ENCODE measurements around the gene DYNLRB2.

The DYNLRB2 gene

DNA sequence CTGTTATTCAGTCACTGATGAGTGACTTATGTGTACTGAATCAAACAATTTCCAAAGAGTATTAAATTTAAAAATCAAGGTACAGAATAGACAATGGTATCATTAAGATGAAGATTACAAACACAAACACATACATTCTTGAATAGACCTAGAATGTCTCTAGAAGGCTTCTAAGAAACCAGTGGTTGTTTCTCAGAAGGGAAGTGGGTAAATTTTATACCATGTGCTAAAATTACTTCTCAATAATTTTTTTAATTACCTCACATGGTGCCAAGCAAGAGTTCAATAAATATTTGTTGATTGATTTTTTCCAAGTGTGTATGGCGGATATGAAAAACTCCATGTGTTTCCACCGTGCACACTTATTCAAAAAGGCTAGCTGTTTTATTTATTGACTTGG lies 6.4 kb downstream of the DYNLRB2 start:
- no peaks in the 10 kb centered on the region for H3K36me3 ChIP-seq (ENCODE audit: control insufficient read depth, insufficient read depth, low read length)
- no CpG with 5 or more reads among the region's 2 CpGs for WGBS, 2 experiments (ENCODE audit: insufficient coverage in 2 of 2)
- no peaks in the 10 kb centered on the region for H3K9me3 ChIP-seq (ENCODE audit: control insufficient read depth, low read length)
- no peaks in the 10 kb centered on the region for H3K4me1 ChIP-seq (ENCODE audit: control insufficient read depth, insufficient read depth, low read length, poor library complexity, severe bottlenecking)
- H3K27ac ChIP-seq (ENCODE audit: low read depth, low read length, severe bottlenecking) = no peak overlapping the region
- H3K4me3 ChIP-seq (ENCODE audit: extremely low read depth, insufficient read depth, low read length, poor library complexity, severe bottlenecking) = no peak overlapping the region

DNA sequence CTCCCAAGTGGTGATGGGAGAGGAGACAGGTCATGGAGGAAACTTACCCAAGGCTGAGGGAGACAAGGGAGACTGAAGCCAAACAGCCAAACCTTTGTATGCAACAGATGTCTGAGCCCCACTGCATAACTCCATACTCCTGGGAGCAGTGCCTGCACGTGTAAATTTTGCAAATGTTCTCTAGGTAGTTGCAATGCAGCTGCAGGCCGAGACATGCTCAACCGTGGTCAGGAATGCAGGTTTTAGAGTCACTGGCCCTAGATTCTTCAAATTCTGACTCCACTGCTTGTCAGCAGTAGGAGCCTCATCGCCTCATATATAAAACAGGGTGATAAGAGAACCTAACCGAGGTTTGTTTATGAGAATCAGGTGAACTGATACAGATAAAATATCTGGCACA lies 11.5 kb downstream of the DYNLRB2 start:
- H3K4me3 ChIP-seq (ENCODE audit: extremely low read depth, insufficient read depth, low read length, poor library complexity, severe bottlenecking) = no peak overlapping the region
- no peaks in the 10 kb centered on the region for H3K4me1 ChIP-seq (ENCODE audit: control insufficient read depth, insufficient read depth, low read length, poor library complexity, severe bottlenecking)
- no peaks in the 10 kb centered on the region for H3K9me3 ChIP-seq (ENCODE audit: control insufficient read depth, low read length)
- H3K27ac ChIP-seq (ENCODE audit: low read depth, low read length, severe bottlenecking) = no peak overlapping the region
- no peaks in the 10 kb centered on the region for H3K36me3 ChIP-seq (ENCODE audit: control insufficient read depth, insufficient read depth, low read length)
- WGBS, 2 experiments (ENCODE audit: insufficient coverage in 2 of 2) = 74 to 83% methylated on average over 3 to 4 of the region's 5 CpGs

DNA sequence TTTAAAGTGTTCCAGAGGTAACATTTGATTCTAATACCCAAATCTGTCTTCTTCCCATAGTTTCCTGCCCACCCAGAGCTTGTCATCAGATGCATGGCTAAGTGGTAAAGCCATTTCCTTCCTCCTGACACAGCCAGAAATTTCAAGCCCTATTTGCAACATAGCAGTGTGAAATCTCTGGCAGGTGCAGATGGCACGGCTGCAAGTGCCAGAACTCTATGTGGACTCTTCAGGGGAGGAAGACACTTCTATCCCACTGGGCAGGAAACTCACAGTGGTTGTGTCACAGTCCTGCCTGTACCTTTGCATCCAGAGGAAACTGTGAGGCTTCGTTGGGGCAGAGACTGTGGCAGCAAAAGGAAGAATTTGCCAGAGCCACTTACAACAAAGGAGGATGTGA lies 13.2 kb downstream of the DYNLRB2 start:
- Histone ChIP-seq H3K9me3 (ENCODE audit: control insufficient read depth, low read length) (no peaks in the 10 kb centered on the region), H3K27ac (ENCODE audit: low read depth, low read length, severe bottlenecking) (no peak overlapping the region), H3K4me1 (ENCODE audit: control insufficient read depth, insufficient read depth, low read length, poor library complexity, severe bottlenecking) (no peaks in the 10 kb centered on the region), H3K36me3 (ENCODE audit: control insufficient read depth, insufficient read depth, low read length) (no peaks in the 10 kb centered on the region), H3K4me3 (ENCODE audit: extremely low read depth, insufficient read depth, low read length, poor library complexity, severe bottlenecking) (no peak overlapping the region)
- 44 to 63% methylated on average over 1 to 2 of the region's 2 CpGs for WGBS, 2 experiments (ENCODE audit: insufficient coverage in 2 of 2)

DNA sequence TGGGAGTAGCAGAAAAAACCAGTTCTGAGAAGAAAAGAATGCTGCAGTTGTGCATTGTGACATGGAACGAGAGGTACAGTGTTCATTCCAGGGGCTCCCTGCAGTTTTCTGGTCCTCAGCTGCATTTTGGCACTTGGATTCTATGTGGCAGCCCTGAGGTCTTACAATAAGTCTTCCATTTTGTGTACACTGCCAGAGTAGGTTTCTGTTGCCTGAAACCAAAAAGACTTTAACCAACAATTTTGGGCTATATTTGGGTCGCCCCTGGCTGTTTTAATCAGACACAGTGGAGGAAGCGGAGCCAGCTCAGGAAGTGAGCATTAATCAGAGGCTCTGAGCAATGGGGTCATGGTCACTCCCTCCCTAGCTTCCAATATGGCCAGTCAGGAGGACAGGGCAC lies 15.7 kb downstream of the DYNLRB2 start:
- no peaks in the 10 kb centered on the region for H3K4me1 ChIP-seq (ENCODE audit: control insufficient read depth, insufficient read depth, low read length, poor library complexity, severe bottlenecking)
- WGBS, 2 experiments (ENCODE audit: insufficient coverage in 2 of 2) = 67 to 86% methylated on average over 1 to 2 of the region's 3 CpGs
- H3K27ac ChIP-seq (ENCODE audit: low read depth, low read length, severe bottlenecking) = no peak overlapping the region
- H3K36me3 ChIP-seq (ENCODE audit: control insufficient read depth, insufficient read depth, low read length) = no peaks in the 10 kb centered on the region
- H3K9me3 ChIP-seq (ENCODE audit: control insufficient read depth, low read length) = no peaks in the 10 kb centered on the region
- no peak overlapping the region for H3K4me3 ChIP-seq (ENCODE audit: extremely low read depth, insufficient read depth, low read length, poor library complexity, severe bottlenecking)

DNA sequence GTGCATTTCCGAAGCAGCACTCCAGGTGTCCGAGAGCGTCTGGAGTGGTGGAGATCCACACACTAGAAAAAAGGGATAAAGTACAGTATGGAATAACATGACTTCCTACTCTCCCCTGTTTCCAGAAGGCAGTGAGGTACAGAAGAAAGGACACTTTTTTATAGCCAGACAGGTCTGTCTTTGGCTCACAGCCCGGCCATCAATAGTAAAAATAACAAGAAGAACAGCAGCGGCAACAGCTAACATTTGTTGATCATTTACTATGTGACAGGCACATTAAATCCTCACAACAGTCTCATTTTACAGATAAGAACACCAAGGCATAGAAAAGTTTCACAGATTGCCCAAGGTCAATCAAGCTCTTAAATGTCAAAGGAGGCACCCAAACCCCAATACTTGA lies 16.2 kb downstream of the DYNLRB2 start:
- Histone ChIP-seq H3K9me3 (ENCODE audit: control insufficient read depth, low read length) (no peaks in the 10 kb centered on the region), H3K36me3 (ENCODE audit: control insufficient read depth, insufficient read depth, low read length) (no peaks in the 10 kb centered on the region), H3K4me3 (ENCODE audit: extremely low read depth, insufficient read depth, low read length, poor library complexity, severe bottlenecking) (no peak overlapping the region), H3K4me1 (ENCODE audit: control insufficient read depth, insufficient read depth, low read length, poor library complexity, severe bottlenecking) (no peaks in the 10 kb centered on the region), H3K27ac (ENCODE audit: low read depth, low read length, severe bottlenecking) (no peak overlapping the region)
- WGBS, 2 experiments (ENCODE audit: insufficient coverage in 2 of 2) = 81 to 94% methylated on average over 3 of the region's 5 CpGs

DNA sequence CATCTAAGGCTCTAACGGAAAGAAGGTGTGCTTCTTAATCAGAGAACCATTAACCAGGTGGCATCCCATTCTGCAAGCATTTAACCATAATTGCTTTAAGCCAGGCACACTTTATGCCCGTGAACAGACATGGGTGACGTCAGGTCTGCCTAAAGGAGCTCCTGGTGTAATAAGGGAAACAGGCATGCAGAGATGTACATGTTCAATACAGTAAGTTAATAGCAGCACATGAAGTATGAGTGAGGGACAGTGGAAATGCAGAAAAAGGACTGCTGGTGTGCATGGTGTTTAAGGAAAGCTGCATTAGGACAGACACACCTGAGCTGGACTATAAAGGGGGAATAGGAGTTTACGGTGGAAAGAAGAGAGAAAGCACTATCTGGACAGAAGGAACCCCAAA lies 18.6 kb downstream of the DYNLRB2 start:
- WGBS, 2 experiments (ENCODE audit: insufficient coverage in 2 of 2) = 46 to 51% methylated on average over 3 to 4 of the region's 4 CpGs
- Histone ChIP-seq H3K27ac (ENCODE audit: low read depth, low read length, severe bottlenecking) (no peak overlapping the region), H3K4me1 (ENCODE audit: control insufficient read depth, insufficient read depth, low read length, poor library complexity, severe bottlenecking) (no peaks in the 10 kb centered on the region), H3K9me3 (ENCODE audit: control insufficient read depth, low read length) (no peaks in the 10 kb centered on the region), H3K36me3 (ENCODE audit: control insufficient read depth, insufficient read depth, low read length) (no peaks in the 10 kb centered on the region), H3K4me3 (ENCODE audit: extremely low read depth, insufficient read depth, low read length, poor library complexity, severe bottlenecking) (no peak overlapping the region)

DNA sequence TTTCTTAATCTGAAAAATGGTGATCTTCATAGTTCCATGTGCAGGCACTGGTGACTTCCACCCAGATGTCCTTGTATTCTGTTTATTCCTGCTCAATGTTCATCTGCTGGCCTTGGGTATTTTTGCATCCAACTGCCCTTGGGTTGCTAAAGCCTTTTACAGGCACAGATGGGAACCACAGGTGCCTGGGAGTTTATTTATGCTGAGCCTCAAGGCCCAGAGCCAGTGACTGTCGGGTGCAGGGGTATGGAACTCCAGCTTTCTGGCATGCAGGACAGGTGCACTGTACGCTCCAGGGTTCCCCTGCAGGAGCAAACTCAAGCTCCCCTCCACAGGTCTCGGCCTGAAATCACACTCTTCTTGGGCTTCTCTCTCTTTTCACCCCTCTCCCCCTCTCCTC lies 22.3 kb downstream of the DYNLRB2 start:
- WGBS, 2 experiments (ENCODE audit: insufficient coverage in 2 of 2) = 66 to 89% methylated on average over 3 of the region's 3 CpGs
- Histone ChIP-seq H3K36me3 (ENCODE audit: control insufficient read depth, insufficient read depth, low read length) (no peaks in the 10 kb centered on the region), H3K4me1 (ENCODE audit: control insufficient read depth, insufficient read depth, low read length, poor library complexity, severe bottlenecking) (no peaks in the 10 kb centered on the region)

DNA sequence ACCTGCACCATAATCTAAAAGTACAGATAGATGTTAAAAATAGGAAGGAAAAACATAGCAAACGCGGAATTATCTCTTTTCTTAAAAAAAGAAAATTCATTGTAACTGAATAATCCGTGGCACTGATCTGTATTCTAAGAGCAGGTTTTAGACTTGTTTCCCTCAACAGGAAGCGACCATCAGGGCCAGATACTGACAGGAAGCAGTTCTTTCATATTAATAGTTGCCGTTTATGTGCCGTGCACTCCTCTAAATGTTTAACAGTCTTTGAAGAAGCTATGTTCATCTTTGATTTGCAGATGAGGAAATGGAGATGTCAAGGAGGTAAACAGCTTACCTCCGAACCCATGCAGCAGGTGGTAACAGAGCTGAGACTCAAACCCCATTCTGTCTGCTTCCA lies 23.6 kb downstream of the DYNLRB2 start:
- Histone ChIP-seq H3K36me3 (ENCODE audit: control insufficient read depth, insufficient read depth, low read length) (no peaks in the 10 kb centered on the region), H3K4me1 (ENCODE audit: control insufficient read depth, insufficient read depth, low read length, poor library complexity, severe bottlenecking) (peaks cover 2% of the 10 kb centered on the region), H3K4me3 (ENCODE audit: extremely low read depth, insufficient read depth, low read length, poor library complexity, severe bottlenecking) (no peak overlapping the region), H3K9me3 (ENCODE audit: control insufficient read depth, low read length) (no peaks in the 10 kb centered on the region), H3K27ac (ENCODE audit: low read depth, low read length, severe bottlenecking) (no peak overlapping the region)
- 91 to 96% methylated on average over 7 of the region's 7 CpGs for WGBS, 2 experiments (ENCODE audit: insufficient coverage in 2 of 2)

More for the DNA sequence above, 22.3 kb downstream of the DYNLRB2 start:
- Histone ChIP-seq H3K4me3 (ENCODE audit: extremely low read depth, insufficient read depth, low read length, poor library complexity, severe bottlenecking) (no peak overlapping the region), H3K9me3 (ENCODE audit: control insufficient read depth, low read length) (no peaks in the 10 kb centered on the region), H3K27ac (ENCODE audit: low read depth, low read length, severe bottlenecking) (no peak overlapping the region)

DNA sequence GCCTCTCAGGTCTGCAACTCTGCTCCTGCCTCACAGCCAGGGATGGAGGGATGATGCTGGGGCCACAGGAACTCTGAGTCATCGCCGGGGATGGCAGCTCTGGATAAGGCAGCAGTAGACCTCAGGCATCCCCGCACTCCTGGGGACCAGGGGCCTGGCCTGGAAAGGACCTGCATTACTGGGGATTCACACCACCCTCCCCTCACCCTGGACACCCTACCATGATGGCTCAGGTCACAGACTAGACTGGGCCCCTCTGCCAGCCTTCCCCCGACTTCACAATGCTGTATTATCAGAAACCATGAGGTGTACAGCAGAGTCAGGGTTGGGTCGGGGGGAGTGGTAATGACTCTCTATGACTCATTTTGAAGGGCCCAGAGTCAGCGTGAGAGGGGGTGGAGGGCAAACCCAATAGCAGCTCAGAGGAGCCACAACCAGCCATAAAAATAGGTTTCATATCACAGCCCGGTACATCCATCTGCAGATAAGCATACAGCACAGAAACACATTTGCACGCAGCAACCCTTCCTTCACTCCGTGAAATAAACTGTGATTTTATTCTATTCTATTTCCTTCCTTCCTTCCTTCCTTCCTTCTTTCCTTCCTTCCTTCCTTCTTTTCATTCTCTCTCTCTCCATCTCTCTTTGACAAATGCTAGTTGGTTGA lies 28.8 kb downstream of the DYNLRB2 start:
- H3K4me1 ChIP-seq (ENCODE audit: control insufficient read depth, insufficient read depth, low read length, poor library complexity, severe bottlenecking) = peaks cover 5% of the 10 kb centered on the region
- H3K9me3 ChIP-seq (ENCODE audit: control insufficient read depth, low read length) = no peaks in the 10 kb centered on the region
- WGBS, 2 experiments (ENCODE audit: insufficient coverage in 2 of 2) = 75 to 79% methylated on average over 6 to 8 of the region's 9 CpGs
- no peaks in the 10 kb centered on the region for H3K36me3 ChIP-seq (ENCODE audit: control insufficient read depth, insufficient read depth, low read length)
- H3K4me3 ChIP-seq (ENCODE audit: extremely low read depth, insufficient read depth, low read length, poor library complexity, severe bottlenecking) = no peak overlapping the region
- H3K27ac ChIP-seq (ENCODE audit: low read depth, low read length, severe bottlenecking) = no peak overlapping the region

DNA sequence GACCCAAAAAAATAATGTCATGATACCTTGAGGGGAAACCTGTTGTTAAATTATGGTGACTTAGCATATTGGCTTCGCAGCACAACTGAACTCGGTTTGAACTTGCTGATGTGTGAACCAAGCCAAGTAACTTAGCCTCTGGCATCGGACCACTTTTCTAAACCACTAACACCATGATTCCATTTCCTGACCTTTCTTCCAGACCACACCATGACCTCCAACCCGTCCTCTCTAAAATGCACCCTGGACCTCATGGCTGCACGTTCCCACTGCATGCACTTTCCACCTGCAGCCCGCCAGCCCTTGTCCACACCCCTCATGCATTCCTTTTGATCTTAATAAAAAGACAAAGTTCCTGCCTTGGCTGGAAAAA lies 29.3 kb downstream of the DYNLRB2 start:
- no peak overlapping the region for H3K27ac ChIP-seq (ENCODE audit: low read depth, low read length, severe bottlenecking)
- 93% methylated on average over 6 of the region's 6 CpGs for WGBS, 2 experiments (ENCODE audit: insufficient coverage in 2 of 2)
- peaks cover 5% of the 10 kb centered on the region for H3K4me1 ChIP-seq (ENCODE audit: control insufficient read depth, insufficient read depth, low read length, poor library complexity, severe bottlenecking)
- no peak overlapping the region for H3K4me3 ChIP-seq (ENCODE audit: extremely low read depth, insufficient read depth, low read length, poor library complexity, severe bottlenecking)
- H3K9me3 ChIP-seq (ENCODE audit: control insufficient read depth, low read length) = no peaks in the 10 kb centered on the region
- H3K36me3 ChIP-seq (ENCODE audit: control insufficient read depth, insufficient read depth, low read length) = no peaks in the 10 kb centered on the region

DNA sequence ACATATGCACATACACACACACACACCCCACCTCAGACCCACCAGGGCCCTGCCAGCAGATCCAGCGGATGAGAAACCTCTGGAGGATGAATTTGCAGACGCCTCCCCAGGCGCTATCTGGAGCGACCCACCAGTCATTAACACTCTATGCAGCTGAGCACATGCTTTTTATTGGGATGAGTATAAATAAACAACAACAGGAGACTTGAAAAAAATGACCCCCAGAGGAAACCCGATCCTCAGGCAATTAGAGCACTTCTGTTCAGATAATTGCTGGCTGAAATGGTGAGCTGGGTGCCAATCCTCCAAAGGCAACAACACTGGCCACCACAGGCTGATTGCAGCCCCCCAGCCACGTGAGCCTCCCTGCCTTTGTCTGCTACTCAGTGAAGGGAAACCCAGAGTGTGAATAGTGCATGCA lies 32.9 kb downstream of the DYNLRB2 start:
- no peak overlapping the region for H3K4me3 ChIP-seq (ENCODE audit: extremely low read depth, insufficient read depth, low read length, poor library complexity, severe bottlenecking)
- no peak overlapping the region for H3K27ac ChIP-seq (ENCODE audit: low read depth, low read length, severe bottlenecking)
- no peaks in the 10 kb centered on the region for H3K9me3 ChIP-seq (ENCODE audit: control insufficient read depth, low read length)
- H3K36me3 ChIP-seq (ENCODE audit: control insufficient read depth, insufficient read depth, low read length) = no peaks in the 10 kb centered on the region
- 83 to 86% methylated on average over 2 of the region's 6 CpGs for whole genome bisulfite sequencing, 2 experiments (ENCODE audit: insufficient coverage in 2 of 2)
- H3K4me1 ChIP-seq (ENCODE audit: control insufficient read depth, insufficient read depth, low read length, poor library complexity, severe bottlenecking) = peaks cover 5% of the 10 kb centered on the region

Data from mesodermal cell (in vitro differentiated cells).